ENCODE results near the gene PCSK6.
"Not testable (repeated sequence)": the region's sequence is repeated elsewhere in the genome, so short reads cannot be mapped to it uniquely, and the experiment has no call there.

PCSK6 gene

GRCh38 chr15:101356512-101357172 is 132.9 kb downstream of the PCSK6 start:
- not testable (repeated sequence) for H3K4me3 Mint-ChIP-seq; H3K9me3 Mint-ChIP-seq; H3K27ac Mint-ChIP-seq; H3K36me3 Mint-ChIP-seq (ENCODE audit: low read depth); H3K27me3 Mint-ChIP-seq; ATAC-seq; H3K4me1 Mint-ChIP-seq; DNase-seq

- DNase-seq: no peak
- no peaks in the 10 kb centered on the region for H3K9me3 Mint-ChIP-seq
- ATAC-seq: no peak
- no peaks in the 10 kb centered on the region for H3K36me3 Mint-ChIP-seq (ENCODE audit: low read depth)
- no peaks in the 10 kb centered on the region for H3K4me1 Mint-ChIP-seq
- no peaks in the 10 kb centered on the region for H3K27me3 Mint-ChIP-seq
- no peak overlapping the region for H3K4me3 Mint-ChIP-seq
- H3K27ac Mint-ChIP-seq: no peak overlapping the region
Measured at GRCh38 chr15:101355678-101356464, 133.6 kb downstream of the PCSK6 start.

DNA sequence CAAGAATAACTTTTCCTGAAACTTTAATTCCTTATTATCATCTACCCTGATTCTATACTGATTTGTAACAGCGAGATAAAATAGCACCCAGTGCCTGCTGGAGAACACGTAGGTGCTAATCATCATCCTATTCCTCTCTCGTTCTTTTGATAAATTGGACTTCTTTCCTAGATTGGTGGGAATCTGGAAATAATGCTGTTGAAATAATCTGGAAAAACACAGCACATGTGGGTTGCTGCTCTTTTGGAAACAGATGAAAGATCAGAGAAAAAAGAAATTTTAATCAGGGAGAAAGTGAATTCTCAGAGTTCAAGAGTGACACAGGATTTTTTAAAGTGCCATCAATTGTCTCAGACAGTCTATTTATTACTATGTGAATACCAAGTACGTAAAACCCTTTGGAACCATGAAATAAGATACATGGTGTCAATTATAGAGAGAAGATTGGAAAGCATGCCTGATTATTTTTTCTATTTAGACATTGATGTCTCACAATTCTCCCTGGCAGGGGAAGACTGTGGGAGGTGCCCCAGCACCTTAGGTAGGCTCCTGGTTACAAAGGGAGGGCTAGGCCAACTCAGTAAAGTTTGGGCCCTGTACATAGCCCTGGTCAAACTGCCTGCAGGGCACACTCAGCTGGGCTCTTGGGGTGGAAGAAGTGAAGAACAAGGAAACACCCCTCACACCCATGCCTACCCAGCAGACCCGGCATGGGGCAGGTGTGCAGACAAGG is 134.4 kb downstream of the PCSK6 start:
- Mint-ChIP-seq H3K27me3 (no peaks in the 10 kb centered on the region), H3K9me3 (no peaks in the 10 kb centered on the region), H3K27ac (no peak overlapping the region), H3K4me1 (no peaks in the 10 kb centered on the region), H3K36me3 (ENCODE audit: low read depth) (no peaks in the 10 kb centered on the region), H3K4me3 (no peak overlapping the region)
- ATAC-seq (no peak), DNase-seq (no peak)

DNA sequence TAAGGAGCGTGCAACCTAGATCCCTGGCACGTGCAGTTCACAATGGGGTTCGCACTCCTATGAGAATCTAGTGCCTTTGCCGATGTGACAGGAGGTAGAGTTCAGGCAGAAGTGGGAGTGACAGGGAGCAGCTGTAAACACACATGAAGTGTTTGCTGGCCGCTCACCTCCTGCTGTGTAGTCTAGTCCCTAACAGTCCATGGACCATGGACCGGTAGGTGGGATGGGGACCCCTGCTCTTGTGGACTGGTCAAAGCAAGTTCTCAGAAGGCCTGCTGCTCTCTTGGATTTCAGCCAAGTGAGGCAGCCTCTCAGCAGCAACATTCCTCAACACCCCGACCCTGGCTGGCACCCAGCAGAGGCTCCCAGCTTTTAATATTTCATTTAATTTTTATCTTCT is 136.3 kb downstream of the PCSK6 start:
- no peaks in the 10 kb centered on the region for H3K36me3 Mint-ChIP-seq (ENCODE audit: low read depth)
- ATAC-seq (no peak), DNase-seq (no peak)
- no peaks in the 10 kb centered on the region for H3K27me3 Mint-ChIP-seq
- no peak overlapping the region for H3K27ac Mint-ChIP-seq
- H3K4me1 Mint-ChIP-seq: no peaks in the 10 kb centered on the region
- H3K9me3 Mint-ChIP-seq: no peaks in the 10 kb centered on the region
- H3K4me3 Mint-ChIP-seq: no peak overlapping the region

GRCh38 chr15:101351736-101352135 is 137.8 kb downstream of the PCSK6 start:
- DNase-seq (no peak), ATAC-seq (no peak)
- H3K27ac Mint-ChIP-seq: no peak overlapping the region
- no peaks in the 10 kb centered on the region for H3K4me1 Mint-ChIP-seq
- no peaks in the 10 kb centered on the region for H3K27me3 Mint-ChIP-seq
- H3K4me3 Mint-ChIP-seq: no peak overlapping the region
- no peaks in the 10 kb centered on the region for H3K36me3 Mint-ChIP-seq (ENCODE audit: low read depth)
- H3K9me3 Mint-ChIP-seq: no peaks in the 10 kb centered on the region

- DNase-seq: no peak
- no peak for ATAC-seq
- no peaks in the 10 kb centered on the region for H3K4me1 Mint-ChIP-seq
- no peak overlapping the region for H3K27ac Mint-ChIP-seq
- peaks cover under 1% of the 10 kb centered on the region for H3K27me3 Mint-ChIP-seq
- no peak overlapping the region for H3K4me3 Mint-ChIP-seq
- H3K36me3 Mint-ChIP-seq (ENCODE audit: low read depth): no peaks in the 10 kb centered on the region
- H3K9me3 Mint-ChIP-seq: no peaks in the 10 kb centered on the region
Measured at GRCh38 chr15:101349047-101349951, 140.2 kb downstream of the PCSK6 start.

DNA sequence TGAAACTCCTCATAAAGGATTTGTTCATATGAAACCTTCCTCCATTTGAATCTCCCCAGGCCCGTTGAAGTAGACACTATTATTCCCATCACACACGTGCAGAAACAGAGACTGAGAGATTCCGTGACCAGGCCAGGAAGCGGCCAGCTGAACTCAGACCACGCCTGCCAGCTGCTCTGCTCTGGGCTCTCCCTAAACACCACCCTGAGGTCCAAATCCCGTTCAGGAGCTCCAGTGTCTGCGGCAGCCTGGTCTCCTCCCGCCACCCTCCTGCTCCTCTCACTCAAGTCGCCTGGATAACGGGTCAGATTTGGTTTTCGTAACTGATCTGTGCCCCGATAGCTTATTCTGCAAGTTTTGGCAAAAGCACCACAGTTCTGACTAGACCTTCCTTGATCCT is 140.9 kb downstream of the PCSK6 start:
- H3K4me3 Mint-ChIP-seq: no peak overlapping the region
- no peaks in the 10 kb centered on the region for H3K9me3 Mint-ChIP-seq
- H3K27me3 Mint-ChIP-seq: peaks cover 4% of the 10 kb centered on the region
- DNase-seq: no peak
- no peaks in the 10 kb centered on the region for H3K4me1 Mint-ChIP-seq
- no peak for ATAC-seq
- no peak overlapping the region for H3K27ac Mint-ChIP-seq
- H3K36me3 Mint-ChIP-seq (ENCODE audit: low read depth): no peaks in the 10 kb centered on the region

- DNase-seq (no peak), ATAC-seq (no peak)
- no peaks in the 10 kb centered on the region for H3K9me3 Mint-ChIP-seq
- H3K4me3 Mint-ChIP-seq: no peak overlapping the region
- no peak overlapping the region for H3K27ac Mint-ChIP-seq
- no peaks in the 10 kb centered on the region for H3K36me3 Mint-ChIP-seq (ENCODE audit: low read depth)
- H3K4me1 Mint-ChIP-seq: no peaks in the 10 kb centered on the region
- H3K27me3 Mint-ChIP-seq: peaks cover 7% of the 10 kb centered on the region
Measured at GRCh38 chr15:101348015-101348414, 141.5 kb downstream of the PCSK6 start.

DNA sequence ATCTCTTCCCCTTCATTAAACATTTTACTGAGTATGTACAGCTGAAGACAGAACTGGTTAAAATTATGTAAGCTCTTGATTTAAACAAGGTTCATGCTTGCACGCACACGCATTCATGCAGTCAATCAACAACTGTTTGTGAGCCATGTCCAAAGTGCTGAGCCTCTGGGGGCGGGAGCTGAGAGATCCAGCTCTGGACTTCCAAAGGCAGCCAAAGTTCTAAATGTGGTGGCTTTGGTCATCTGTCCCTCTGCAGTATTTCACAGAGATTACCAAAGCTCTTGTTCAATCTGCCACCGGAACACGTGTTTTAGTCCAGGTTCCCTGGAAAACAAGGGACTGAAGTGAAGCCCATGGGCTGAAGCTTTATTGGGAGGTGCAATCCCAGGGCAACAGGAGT is 142.1 kb downstream of the PCSK6 start:
- Mint-ChIP-seq H3K9me3 (no peaks in the 10 kb centered on the region), H3K36me3 (ENCODE audit: low read depth) (no peaks in the 10 kb centered on the region), H3K27me3 (peaks cover 9% of the 10 kb centered on the region), H3K27ac (no peak overlapping the region), H3K4me1 (no peaks in the 10 kb centered on the region), H3K4me3 (no peak overlapping the region)
- ATAC-seq (no peak), DNase-seq (no peak)

DNA sequence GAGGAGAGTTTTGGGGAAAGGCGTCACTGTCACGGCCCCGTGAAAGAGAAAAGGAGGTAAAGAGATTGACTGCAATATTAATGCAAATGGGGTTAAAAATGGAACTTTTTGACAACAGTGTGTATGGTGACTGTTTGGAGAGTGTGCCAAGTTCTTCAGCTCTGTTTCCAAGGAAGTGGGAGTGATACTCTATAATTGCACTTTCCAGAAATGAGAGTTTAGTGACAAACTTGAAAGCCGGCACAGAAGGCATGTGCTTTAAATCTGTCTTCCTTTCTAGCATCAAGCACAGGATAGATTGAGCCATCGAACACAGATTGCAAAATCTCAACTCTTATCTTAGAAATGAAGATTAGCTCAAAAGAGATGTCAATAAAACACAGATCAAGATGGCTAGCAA is 142.6 kb downstream of the PCSK6 start:
- Mint-ChIP-seq H3K4me1 (no peaks in the 10 kb centered on the region), H3K9me3 (no peaks in the 10 kb centered on the region), H3K36me3 (ENCODE audit: low read depth) (no peaks in the 10 kb centered on the region), H3K27me3 (peaks cover 9% of the 10 kb centered on the region), H3K27ac (no peak overlapping the region), H3K4me3 (no peak overlapping the region)
- ATAC-seq (no peak), DNase-seq (no peak)

GRCh38 chr15:101342056-101342455 is 147.5 kb downstream of the PCSK6 start:
- Mint-ChIP-seq H3K27ac (no peak overlapping the region), H3K27me3 (peaks cover 24% of the 10 kb centered on the region), H3K4me3 (no peak overlapping the region), H3K9me3 (no peaks in the 10 kb centered on the region), H3K4me1 (no peaks in the 10 kb centered on the region), H3K36me3 (ENCODE audit: low read depth) (no peaks in the 10 kb centered on the region)
- ATAC-seq (no peak), DNase-seq (no peak)

DNA sequence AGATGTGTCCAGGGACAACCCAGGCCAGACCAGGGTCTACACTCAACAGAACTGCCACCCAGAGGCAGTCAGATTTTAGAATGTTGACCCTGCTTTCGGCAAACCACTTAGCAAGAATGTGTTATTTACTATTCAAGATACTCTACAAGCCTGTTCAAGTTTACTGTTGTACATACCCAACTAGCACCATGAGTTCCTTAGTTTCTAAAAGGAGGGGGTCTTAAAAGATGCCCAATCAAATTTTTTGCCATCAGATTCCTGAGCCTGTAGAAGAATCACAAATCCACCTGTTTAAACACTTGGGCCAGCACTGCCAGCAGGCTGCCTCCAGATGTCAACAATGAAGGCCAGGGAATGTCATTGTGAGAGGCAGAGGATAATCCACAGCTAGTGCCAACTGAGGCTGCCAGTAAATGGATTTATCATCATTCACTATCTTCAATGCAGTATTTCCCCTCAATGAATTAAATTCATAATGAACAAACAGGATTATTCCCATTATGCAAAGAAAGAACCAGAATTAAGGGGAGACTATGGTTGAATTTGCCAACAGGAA is 150.9 kb downstream of the PCSK6 start:
- DNase-seq: no peak
- Mint-ChIP-seq H3K27ac (no peak overlapping the region), H3K27me3 (peaks cover 20% of the 10 kb centered on the region), H3K36me3 (ENCODE audit: low read depth) (peaks cover 5% of the 10 kb centered on the region), H3K4me3 (no peak overlapping the region), H3K9me3 (peaks cover 15% of the 10 kb centered on the region), H3K4me1 (peaks cover 13% of the 10 kb centered on the region)
- ATAC-seq: no peak

DNA sequence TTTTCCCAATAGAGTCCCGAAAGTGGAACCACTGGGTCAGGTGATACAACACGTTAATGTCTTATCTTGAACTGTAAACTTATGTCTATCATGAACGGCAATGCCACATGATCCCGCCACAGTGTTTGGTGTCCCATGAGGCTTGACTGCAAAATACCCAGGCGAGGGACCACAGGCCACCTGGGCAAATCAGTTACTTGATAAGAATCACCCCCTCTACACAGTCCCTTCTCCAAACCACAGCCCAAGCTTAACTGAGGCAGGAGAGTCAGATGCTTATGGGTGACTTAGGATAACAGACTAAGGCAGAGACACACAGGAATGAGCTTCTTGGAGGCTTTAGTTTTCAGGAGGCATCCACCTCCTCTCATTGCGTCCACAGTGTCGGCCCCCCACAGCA is 151.5 kb downstream of the PCSK6 start:
- Mint-ChIP-seq H3K9me3 (peaks cover 21% of the 10 kb centered on the region), H3K27me3 (peaks cover 17% of the 10 kb centered on the region), H3K4me3 (no peak overlapping the region), H3K27ac (no peak overlapping the region), H3K36me3 (ENCODE audit: low read depth) (peaks cover 5% of the 10 kb centered on the region), H3K4me1 (peaks cover 17% of the 10 kb centered on the region)
- ATAC-seq (no peak), DNase-seq (no peak)

Measured in activated naive CD8-positive, alpha-beta T cell treated with anti-CD3 and anti-CD28 coated beads, Interleukin-2, amount 50 U/mL, for 24 hours (primary cell).